Lung (tissue), 12 donors: Measurements from ENCODE around the gene BRIX1. TPM values are rescaled to one million over a fixed set of nuclear protein-coding genes. Genes with fewer than 3 reads are reported as not detected.

Experiments
- ATAC-seq: fragments of 200-7000 bp; cut with Tn5 transposase; one replicate; pipeline ENCODE4 v1.9.1; 2020; ENCODE audit warnings: moderate number of reproducible peaks; ENCODE audit not compliant: insufficient read depth, low FRiP score
- DNase-seq, 3 donors: peaks; one replicate each; pipeline ENCODE4 v3.0.0-alpha.2; 2013 to 2017
- H3K27ac ChIP-seq, 2 donors: one replicate each; pipeline ENCODE4 v1.5.1; 2013; ENCODE audit warnings: mild to moderate bottlenecking in 2 of 2, moderate library complexity in 2 of 2, control low read depth in 1 of 2, inconsistent platforms in 1 of 2, low read depth in 1 of 2, low read length in 1 of 2
- H3K27me3 ChIP-seq, 3 donors: one replicate each; pipeline ENCODE4 v1.5.1; 2013; ENCODE audit warnings: low read length in 2 of 3; ENCODE audit not compliant: control insufficient read depth in 3 of 3, insufficient read depth in 3 of 3
- H3K36me3 ChIP-seq, 4 donors: one replicate each; pipeline ENCODE4 v1.5.1; 2013; ENCODE audit warnings: low read length in 4 of 4, mild to moderate bottlenecking in 1 of 4, moderate library complexity in 1 of 4; ENCODE audit not compliant: control insufficient read depth in 4 of 4, insufficient read depth in 4 of 4
- H3K4me1 ChIP-seq, 5 donors: one replicate each; pipeline ENCODE4 v1.5.1; 2013; ENCODE audit warnings: low read length in 5 of 5, mild to moderate bottlenecking in 2 of 5, moderate library complexity in 1 of 5; ENCODE audit not compliant: control insufficient read depth in 5 of 5, insufficient read depth in 5 of 5
- H3K4me3 ChIP-seq: one replicate; pipeline ENCODE4 v1.5.1; 2013; ENCODE audit warnings: mild to moderate bottlenecking, control low read depth, moderate library complexity
- H3K9ac ChIP-seq, 2 donors: one replicate each; pipeline ENCODE4 v1.5.1; 2013; ENCODE audit warnings: low read length in 2 of 2, control low read depth in 1 of 2; ENCODE audit not compliant: insufficient read depth in 1 of 2
- H3K9me3 ChIP-seq, 4 donors: one replicate each; pipeline ENCODE4 v1.5.1; 2013; ENCODE audit warnings: low read length in 3 of 4, mild to moderate bottlenecking in 1 of 4, moderate library complexity in 1 of 4; ENCODE audit not compliant: control insufficient read depth in 4 of 4, insufficient read depth in 3 of 4
- WGBS, 2 donors: extraction: QIAGEN DNeasy Blood & Tissue Kit; methylation state at CpG; one replicate each; pipeline ENCODE4 v1.1.7; 2013; 5-methylcytosine and 5-hydroxymethylcytosine counted together
- polyA plus RNA-seq, 2 donors: library from polyadenylated mRNA; stranded (reverse); fragments of 200-250 nt; gene quantifications; one replicate each; pipeline ENCODE4 v1.2.1, GENCODE V29; 2013
- total RNA-seq, 2 donors: library from RNA; depleted of rRNA in 1 of 2; stranded (reverse); fragments of >200 nt in 1 of 2; gene quantifications; one replicate each; pipeline ENCODE4 v1.2.1, GENCODE V29; 2014 to 2021
- TF ChIP-seq, protein P1 (sequence below): IDR thresholded peaks from 2 replicates; pipeline ENCODE4 v1.5.1; 2012; ENCODE audit warnings: mild to moderate bottlenecking; ENCODE audit errors: control extremely low read depth, extremely low read depth
- donor health status: control.
- donor health status: control.
- donor health status: Bipolar disorder and iron deficiency.
- donor health status: healthy.
- donor health status: DM: yes; HTN: yes; CAD: no.

Gene BRIX1
- total and polyA plus RNA-seq, 4 donors, result 17.6 to 31.2 (median 22.4) TPM

DNA sequence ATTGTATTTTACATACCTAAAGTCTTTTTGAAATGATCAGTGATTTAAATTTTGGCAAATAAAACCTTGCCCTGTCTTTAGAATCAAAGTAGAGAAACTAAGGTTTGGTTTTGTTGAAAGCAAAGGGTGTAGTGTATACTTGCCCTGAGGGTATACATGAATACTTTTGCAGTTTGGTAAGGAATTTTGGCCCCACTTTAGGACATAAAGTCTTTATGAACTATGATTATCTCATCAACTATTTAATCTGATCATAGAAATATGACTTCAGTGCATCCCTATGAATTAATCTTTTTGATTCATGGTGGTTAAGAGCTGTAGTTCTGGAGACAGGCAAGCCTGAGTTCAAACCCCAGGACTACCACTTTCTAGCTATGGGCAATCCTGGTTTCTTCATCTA lies 17.9 kb upstream of the BRIX1 start:
- peaks cover 0 to 4% (median 0%) of the 10 kb centered on the region in 5 donors for H3K4me1 ChIP-seq
- no peak for ATAC-seq
- TF ChIP-seq, protein P1, sequence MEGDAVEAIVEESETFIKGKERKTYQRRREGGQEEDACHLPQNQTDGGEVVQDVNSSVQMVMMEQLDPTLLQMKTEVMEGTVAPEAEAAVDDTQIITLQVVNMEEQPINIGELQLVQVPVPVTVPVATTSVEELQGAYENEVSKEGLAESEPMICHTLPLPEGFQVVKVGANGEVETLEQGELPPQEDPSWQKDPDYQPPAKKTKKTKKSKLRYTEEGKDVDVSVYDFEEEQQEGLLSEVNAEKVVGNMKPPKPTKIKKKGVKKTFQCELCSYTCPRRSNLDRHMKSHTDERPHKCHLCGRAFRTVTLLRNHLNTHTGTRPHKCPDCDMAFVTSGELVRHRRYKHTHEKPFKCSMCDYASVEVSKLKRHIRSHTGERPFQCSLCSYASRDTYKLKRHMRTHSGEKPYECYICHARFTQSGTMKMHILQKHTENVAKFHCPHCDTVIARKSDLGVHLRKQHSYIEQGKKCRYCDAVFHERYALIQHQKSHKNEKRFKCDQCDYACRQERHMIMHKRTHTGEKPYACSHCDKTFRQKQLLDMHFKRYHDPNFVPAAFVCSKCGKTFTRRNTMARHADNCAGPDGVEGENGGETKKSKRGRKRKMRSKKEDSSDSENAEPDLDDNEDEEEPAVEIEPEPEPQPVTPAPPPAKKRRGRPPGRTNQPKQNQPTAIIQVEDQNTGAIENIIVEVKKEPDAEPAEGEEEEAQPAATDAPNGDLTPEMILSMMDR, result no peak

DNA sequence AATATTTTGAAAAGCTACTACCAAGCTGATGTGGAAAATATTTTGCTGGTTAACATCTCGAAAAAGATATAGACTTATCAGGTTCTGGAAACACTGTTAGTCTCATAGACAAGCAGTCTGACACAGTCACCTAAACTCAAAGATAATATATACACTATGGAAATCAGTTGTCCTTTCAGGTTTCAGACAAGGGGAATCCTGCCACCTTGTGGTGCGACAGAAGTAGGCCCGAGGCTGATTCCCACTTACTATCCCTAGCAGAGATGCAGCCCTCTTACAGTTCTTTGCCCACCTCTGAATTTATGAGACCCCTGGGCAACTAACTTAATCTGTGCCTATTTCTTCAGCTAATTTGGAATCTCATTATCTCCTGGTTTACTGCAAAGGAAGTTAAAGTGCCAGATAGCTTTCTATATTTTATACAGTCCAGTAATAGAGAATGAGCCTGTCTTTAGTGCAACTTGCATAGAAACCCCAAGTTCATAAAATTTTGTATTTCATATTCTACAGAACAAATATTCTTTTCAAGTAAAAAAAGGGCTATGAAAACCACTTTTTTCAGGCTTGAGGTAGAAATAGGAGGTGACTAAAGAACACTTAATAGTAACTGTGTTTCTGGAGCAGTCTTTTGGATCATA lies 17.1 kb upstream of the BRIX1 start:
- WGBS, 2 donors, result 0 to 3% methylated on average over 3 of the region's 3 CpGs
- Histone ChIP-seq H3K4me1 (peaks cover 0 to 4% (median 0%) of the 10 kb centered on the region in 5 donors), H3K9me3 (no peaks in the 10 kb centered on the region), H3K36me3 (no peaks in the 10 kb centered on the region), H3K4me3 (no peak overlapping the region), H3K9ac (no peak overlapping the region), H3K27me3 (no peaks in the 10 kb centered on the region), H3K27ac (no peak overlapping the region)
- ATAC-seq (peak; percentile 89), DNase-seq (peak; percentile 80 to 87 (median 81))
- TF ChIP-seq, protein P1, result peak; percentile 68

More for the DNA sequence above, 17.9 kb upstream of the BRIX1 start:
- Histone ChIP-seq H3K9ac (no peak overlapping the region), H3K27me3 (no peaks in the 10 kb centered on the region), H3K36me3 (no peaks in the 10 kb centered on the region), H3K9me3 (no peaks in the 10 kb centered on the region), H3K27ac (no peak overlapping the region), H3K4me3 (no peak overlapping the region)
- DNase-seq, result no peak

DNA sequence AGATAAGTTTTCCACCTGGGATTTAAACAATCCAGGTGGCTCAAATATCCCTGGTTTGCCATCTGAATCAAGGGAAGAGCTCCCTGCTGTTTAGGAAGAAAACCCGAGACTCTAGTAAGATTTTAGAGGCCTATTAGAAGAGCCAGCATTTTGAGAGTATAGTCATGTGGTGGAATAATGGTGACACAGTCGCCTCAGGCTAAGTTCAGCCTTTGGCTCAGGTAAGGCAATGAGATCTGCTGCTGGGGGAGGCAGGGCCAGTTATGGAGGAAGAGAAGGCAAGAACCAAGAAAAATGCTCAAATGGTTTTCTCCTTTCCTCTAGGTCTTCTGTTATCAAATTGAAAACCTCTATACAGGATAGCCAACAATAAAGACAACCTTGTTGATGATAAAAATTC lies 16.4 kb upstream of the BRIX1 start:
- 96 to 97% methylated on average over 2 of the region's 2 CpGs for WGBS, 2 donors
- no peak for ATAC-seq

More for the DNA sequence above, 16.4 kb upstream of the BRIX1 start:
- H3K9me3 ChIP-seq, result no peaks in the 10 kb centered on the region
- H3K4me3 ChIP-seq, result no peak overlapping the region
- TF ChIP-seq, protein P1, result no peak
- no peak for DNase-seq
- no peak overlapping the region for H3K9ac ChIP-seq
- H3K27ac ChIP-seq, result no peak overlapping the region
- no peaks in the 10 kb centered on the region for H3K27me3 ChIP-seq
- peaks cover 0 to 4% (median 0%) of the 10 kb centered on the region in 5 donors for H3K4me1 ChIP-seq
- no peaks in the 10 kb centered on the region for H3K36me3 ChIP-seq
